GM12874 (cell line): Measurements from ENCODE around the gene TNFSF8.

Experiments used
- CTCF ChIP-seq: IDR thresholded peaks from 2 replicates; pipeline ENCODE4 v1.5.1; 2011; ENCODE audit warnings: low read depth, mild to moderate bottlenecking, control low read depth, low read length, moderate library complexity; ENCODE audit not compliant: insufficient read depth

The TNFSF8 gene

GRCh38 chr9:114905170-114905940 is 25.0 kb downstream of the TNFSF8 start:
- no peak for TF ChIP-seq CTCF

- TF ChIP-seq CTCF, result no peak
These were observed 27.4 kb downstream of the TNFSF8 start for GRCh38 chr9:114902786-114903524.

GRCh38 chr9:114900942-114901802 is 29.2 kb downstream of the TNFSF8 start:
- TF ChIP-seq CTCF, result no peak

GRCh38 chr9:114899995-114900394 is 30.4 kb downstream of the TNFSF8 start:
- TF ChIP-seq CTCF, result no peak

GRCh38 chr9:114899461-114899860 is 30.9 kb downstream of the TNFSF8 start:
- no peak for TF ChIP-seq CTCF

- TF ChIP-seq CTCF, result no peak
These were observed 31.6 kb downstream of the TNFSF8 start for GRCh38 chr9:114898741-114899140.

- TF ChIP-seq CTCF, result no peak
These were observed 33.2 kb downstream of the TNFSF8 start for GRCh38 chr9:114897196-114897595.
